Endothelial cell of umbilical vein (primary cell): ENCODE results near the gene SMARCAL1. TPM values are rescaled to one million over a fixed set of nuclear protein-coding genes. Genes with fewer than 3 reads are reported as not detected.

ENCODE experiments used
- BruUV-seq: library from RNA; stranded (reverse); fragments of 400-500 nt; replicated peaks from 2 replicates; lab custom pipeline; 2021; lab: Mats Ljungman, UMichigan
- CTCF ChIA-PET: fragments of 300-600, 350-600 bp; sonication (Branson Sonifier 250); formaldehyde crosslinking; loops from one replicate; lab custom pipeline; 2021; ENCODE audit warnings: antibody characterized with exemption, inconsistent platforms; lab: Charles Lee
- POLR2A ChIA-PET: fragments of 300-600, 350-600 bp; sonication (Branson Sonifier 250); formaldehyde crosslinking; loops from one replicate; lab custom pipeline; 2021; ENCODE audit warnings: antibody characterized with exemption, inconsistent platforms; lab: Charles Lee
- DNase-seq: peaks from one replicate; pipeline ENCODE4 v3.0.0-alpha.2; 2011; ENCODE audit warnings: low read depth, low spot score
- FAIRE-seq: peaks from 2 replicates; lab custom pipeline; 2011; peaks lifted over from hg19 to GRCh38; lab: Jason Lieb, UNC
- H2AFZ ChIP-seq: 2 replicates; pipeline ENCODE4 v1.6.0; 2012; ENCODE audit warnings: low read depth, low read length, control low read depth, inconsistent platforms
- H3K27ac ChIP-seq: 2 replicates; pipeline ENCODE4 v1.5.1; 2011; ENCODE audit warnings: low read depth, mild to moderate bottlenecking, control low read depth, low read length, moderate library complexity; ENCODE audit not compliant: insufficient read depth
- H3K27me3 ChIP-seq, 2 experiments: 2 replicates each; pipeline versions ENCODE4 v1.6.0 to v1.6.1; 2011; ENCODE audit warnings: low read length in 2 of 2, mixed read lengths in 1 of 2; ENCODE audit not compliant: control insufficient read depth in 2 of 2, insufficient read depth in 2 of 2
- H3K36me3 ChIP-seq, 2 experiments: 2 replicates in 1 of 2; 3 replicates in 1 of 2; pipeline ENCODE4 v1.5.1; 2011; ENCODE audit warnings: low read length in 2 of 2, mild to moderate bottlenecking in 1 of 2, moderate library complexity in 1 of 2; ENCODE audit not compliant: control insufficient read depth in 2 of 2, insufficient read depth in 2 of 2; ENCODE audit errors: extremely low read depth in 1 of 2
- H3K4me1 ChIP-seq: 3 replicates; pipeline ENCODE4 v1.5.1; 2011; ENCODE audit warnings: mild to moderate bottlenecking, low read length; ENCODE audit not compliant: control insufficient read depth, insufficient read depth; ENCODE audit errors: extremely low read depth
- H3K4me2 ChIP-seq: 2 replicates; pipeline ENCODE4 v1.6.1; 2011; ENCODE audit warnings: low read length, control low read depth, mixed read lengths; ENCODE audit not compliant: insufficient read depth
- H3K4me3 ChIP-seq, 3 experiments: fragments of 200-600 bp in 1 of 3; sonication (generic), shearing (Covaris generic) in 1 of 3; replicated peaks in 1 of 3; 2 replicates each; pipeline ENCODE4 v1.5.1; 2011 to 2016; ENCODE audit warnings: control low read depth in 3 of 3, low read length in 3 of 3, mild to moderate bottlenecking in 2 of 3, inconsistent platforms in 1 of 3, low read depth in 1 of 3, moderate library complexity in 1 of 3; ENCODE audit not compliant: insufficient read depth in 1 of 3
- H3K79me2 ChIP-seq: 2 replicates; pipeline ENCODE4 v1.6.0; 2012; ENCODE audit warnings: low read length, inconsistent platforms; ENCODE audit not compliant: control insufficient read depth, insufficient read depth
- H3K9ac ChIP-seq: replicated peaks from 2 replicates; pipeline ENCODE3; 2011; ENCODE audit warnings: low read length, control low read depth; ENCODE audit not compliant: insufficient read depth; ENCODE audit errors: extremely low read depth
- H3K9me1 ChIP-seq: replicated peaks from 3 replicates; pipeline ENCODE4 v1.6.0; 2011; ENCODE audit warnings: mild to moderate bottlenecking, low read length; ENCODE audit not compliant: control insufficient read depth, insufficient read depth; ENCODE audit errors: extremely low read depth
- H3K9me3 ChIP-seq: replicated peaks from 2 replicates; pipeline ENCODE4 v1.5.1; 2012; ENCODE audit warnings: low read length, inconsistent platforms; ENCODE audit not compliant: control insufficient read depth, insufficient read depth
- H4K20me1 ChIP-seq: replicated peaks from 2 replicates; pipeline ENCODE3; 2011; ENCODE audit warnings: mild to moderate bottlenecking, low read length; ENCODE audit not compliant: control insufficient read depth, insufficient read depth; ENCODE audit errors: extremely low read depth
- EZH2 ChIP-seq: IDR thresholded peaks from 2 replicates; pipeline ENCODE4 v1.6.1; 2012; ENCODE audit warnings: borderline replicate concordance, low read depth, mild to moderate bottlenecking, moderate library complexity, low read length, inconsistent platforms; ENCODE audit not compliant: severe bottlenecking
- FOS ChIP-seq: IDR thresholded peaks from 2 replicates; pipeline ENCODE4 v1.6.1; 2011; ENCODE audit warnings: mild to moderate bottlenecking, low read length, moderate library complexity, borderline replicate concordance; ENCODE audit not compliant: insufficient read depth
- GATA2 ChIP-seq: IDR thresholded peaks from 2 replicates; pipeline ENCODE4 v1.7.0; 2011; ENCODE audit warnings: low read depth, mild to moderate bottlenecking, moderate library complexity, mixed read lengths, low read length; ENCODE audit not compliant: insufficient read length, insufficient read depth
- JUN ChIP-seq: IDR thresholded peaks from 2 replicates; pipeline ENCODE4 v1.6.1; 2011; ENCODE audit warnings: borderline replicate concordance, low read depth; ENCODE audit not compliant: insufficient read length, insufficient read depth
- MYC ChIP-seq: IDR thresholded peaks from one replicate; pipeline ENCODE4 v1.6.1; 2011; ENCODE audit warnings: mild to moderate bottlenecking, low read depth, low read length
- POLR2A ChIP-seq: IDR thresholded peaks from 2 replicates; pipeline ENCODE4 v1.6.1; 2012; ENCODE audit warnings: low read depth, mild to moderate bottlenecking, control low read depth, low read length
- POLR2AphosphoS5 ChIP-seq: IDR thresholded peaks from 2 replicates; pipeline ENCODE4 v1.6.1; 2012; ENCODE audit warnings: low read depth, mild to moderate bottlenecking, control low read depth, low read length, moderate library complexity; ENCODE audit not compliant: insufficient read depth
- dilution Hi-C: fragments of 300-500 bp; cut with MboI; formaldehyde crosslinking; loops from one replicate; pipeline ENCODE4 v1.15.0; 2019; ENCODE audit warnings: low sequenced_read_pairs; ENCODE audit not compliant: extremely low pct_ligation_motif_present
- intact Hi-C: fragments of 100-400 bp; cut with micrococcal nuclease; formaldehyde crosslinking; loops from one replicate; pipeline ENCODE4 v1.10.0; 2022
- polyA plus RNA-seq, 4 experiments: library from polyadenylated mRNA; depleted of rRNA in 3 of 4; stranded (reverse) in 3 of 4; unstranded in 1 of 4; fragments of >200 nt; gene quantifications; 2 replicates each; pipeline versions ENCODE4 v1.2.1 to v1.2.3, GENCODE V29; 2011 to 2012; ENCODE audit warnings: missing spikeins in 1 of 4
- total RNA-seq: library from RNA; stranded (reverse); gene quantifications from 2 replicates; pipeline ENCODE4 v1.2.3, GENCODE V29; 2021
- TF ChIP-seq, protein P1 (sequence below): IDR thresholded peaks from 2 replicates; pipeline ENCODE4 v1.6.1; 2011; ENCODE audit not compliant: insufficient read depth, insufficient read length
- TF ChIP-seq, protein P2 (sequence below), 2 donors: IDR thresholded peaks; 1 replicate in 1 of 2; 2 replicates in 1 of 2; pipeline ENCODE4 v1.5.1; 2011; ENCODE audit warnings: low read length in 2 of 2, mild to moderate bottlenecking in 2 of 2, moderate library complexity in 2 of 2, control low read depth in 1 of 2, inconsistent platforms in 1 of 2, low read depth in 1 of 2; ENCODE audit not compliant: insufficient read depth in 1 of 2; ENCODE audit errors: extremely low read depth in 1 of 2

SMARCAL1 gene
- total and polyA plus RNA-seq, 2 donors (not counting 3 experiments of a cell fraction or from before 2014, with no cell fraction given): 25.4 to 30.7 TPM

DNA sequence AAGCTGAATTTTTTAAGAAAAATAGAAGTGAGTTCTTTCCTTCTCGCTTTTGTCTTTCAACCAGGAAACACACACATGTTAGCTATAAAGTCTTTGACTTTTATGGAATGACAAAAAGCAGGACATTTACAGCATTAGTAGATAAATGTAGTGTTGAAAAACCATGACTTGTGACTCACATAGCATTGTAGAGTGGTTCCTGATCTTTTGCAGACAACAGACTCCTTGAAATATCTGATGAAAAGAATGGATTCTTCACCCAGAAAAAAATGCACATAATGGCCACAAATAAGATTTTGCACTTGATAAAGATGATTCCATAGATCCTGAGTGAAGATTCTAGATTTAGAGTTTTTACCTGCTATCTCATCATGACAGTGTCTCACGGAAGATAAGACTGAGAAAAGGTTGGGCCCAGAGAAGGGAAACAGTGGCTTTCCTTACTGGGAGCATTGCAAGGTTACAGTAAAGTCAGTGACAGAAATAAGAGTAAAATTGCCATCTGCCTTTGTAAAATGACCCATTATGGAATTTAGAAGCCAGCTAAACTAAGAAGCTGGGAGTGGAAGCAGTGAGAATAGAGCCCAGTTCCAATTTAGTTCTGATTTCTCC is 14.0 kb downstream of the SMARCAL1 start:
- H3K4me2 ChIP-seq: no peak overlapping the region
- dilution Hi-C loops (no loop called here), intact Hi-C loops (no loop called here)
- CTCF ChIA-PET: no interaction called here
- H3K27me3 ChIP-seq: no peaks in the 10 kb centered on the region
- no peak for DNase-seq
- H4K20me1 ChIP-seq: no peaks in the 10 kb centered on the region
- TF ChIP-seq POLR2A: no peak
- TF ChIP-seq, protein P1, sequence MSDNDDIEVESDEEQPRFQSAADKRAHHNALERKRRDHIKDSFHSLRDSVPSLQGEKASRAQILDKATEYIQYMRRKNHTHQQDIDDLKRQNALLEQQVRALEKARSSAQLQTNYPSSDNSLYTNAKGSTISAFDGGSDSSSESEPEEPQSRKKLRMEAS: no peak
- TF ChIP-seq EZH2: no peak
- TF ChIP-seq MYC: no peak
- TF ChIP-seq FOS: no peak
- no peak for TF ChIP-seq POLR2AphosphoS5
- TF ChIP-seq, protein P2, sequence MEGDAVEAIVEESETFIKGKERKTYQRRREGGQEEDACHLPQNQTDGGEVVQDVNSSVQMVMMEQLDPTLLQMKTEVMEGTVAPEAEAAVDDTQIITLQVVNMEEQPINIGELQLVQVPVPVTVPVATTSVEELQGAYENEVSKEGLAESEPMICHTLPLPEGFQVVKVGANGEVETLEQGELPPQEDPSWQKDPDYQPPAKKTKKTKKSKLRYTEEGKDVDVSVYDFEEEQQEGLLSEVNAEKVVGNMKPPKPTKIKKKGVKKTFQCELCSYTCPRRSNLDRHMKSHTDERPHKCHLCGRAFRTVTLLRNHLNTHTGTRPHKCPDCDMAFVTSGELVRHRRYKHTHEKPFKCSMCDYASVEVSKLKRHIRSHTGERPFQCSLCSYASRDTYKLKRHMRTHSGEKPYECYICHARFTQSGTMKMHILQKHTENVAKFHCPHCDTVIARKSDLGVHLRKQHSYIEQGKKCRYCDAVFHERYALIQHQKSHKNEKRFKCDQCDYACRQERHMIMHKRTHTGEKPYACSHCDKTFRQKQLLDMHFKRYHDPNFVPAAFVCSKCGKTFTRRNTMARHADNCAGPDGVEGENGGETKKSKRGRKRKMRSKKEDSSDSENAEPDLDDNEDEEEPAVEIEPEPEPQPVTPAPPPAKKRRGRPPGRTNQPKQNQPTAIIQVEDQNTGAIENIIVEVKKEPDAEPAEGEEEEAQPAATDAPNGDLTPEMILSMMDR (IDR thresholded peaks at IDR 0.05; ENCODE audit: extremely low read depth in 1 of 2, insufficient read depth in 1 of 2, low read depth in 1 of 2, low read length in 2 of 2): no peak
- no peak for TF ChIP-seq JUN
- no peak for TF ChIP-seq GATA2
- no peak for FAIRE-seq
- H3K79me2 ChIP-seq: no peaks in the 10 kb centered on the region
- no peak overlapping the region for H3K27ac ChIP-seq
- POLR2A ChIA-PET: no interaction called here
- H2AFZ ChIP-seq: no peak overlapping the region
- H3K9me3 ChIP-seq: peaks cover 2% of the 10 kb centered on the region
- H3K9ac ChIP-seq: no peak overlapping the region
- peaks cover 8% of the 10 kb centered on the region for H3K4me1 ChIP-seq
- H3K9me1 ChIP-seq: no peaks in the 10 kb centered on the region
- H3K4me3 ChIP-seq: no peak overlapping the region
- H3K36me3 ChIP-seq: peaks cover 10 to 39% of the 10 kb centered on the region in 2 experiments
- no TSS peak for BruUV-seq
